GM12878 (cell line): ENCODE measurements around the gene HSPA1B. TPM values are rescaled to one million over a fixed set of nuclear protein-coding genes. Genes with fewer than 3 reads are reported as not detected.
"Not testable (repeated sequence)": the region's sequence is repeated elsewhere in the genome, so short reads cannot be mapped to it uniquely, and the experiment has no call there.

Source experiments
- ATAC-seq: fragments of 200-7000 bp; cut with Tn5 transposase; 3 replicates; pipeline ENCODE4 v1.9.1; 2020; ENCODE audit warnings: mild to moderate bottlenecking, moderate library complexity
- BruUV-seq: library from RNA; stranded (reverse); fragments of 400-500 nt; replicated peaks from 2 replicates; lab custom pipeline; 2021; lab: Mats Ljungman, UMichigan
- CTCF ChIA-PET: fragments of 300-600 bp; sonication (Branson Sonifier 250); formaldehyde crosslinking; extraction: SDS; loops from one replicate; lab custom pipeline; 2021; ENCODE audit warnings: inconsistent platforms; lab: Yijun Ruan, JAX
- POLR2A ChIA-PET: fragments of 350-600 bp; formaldehyde crosslinking; extraction: SDS; loops from one replicate; lab custom pipeline; 2021; ENCODE audit warnings: inconsistent platforms; lab: Charles Lee
- RAD21 ChIA-PET: fragments of 300-600 bp; sonication (Branson Sonifier 250); formaldehyde crosslinking; loops from one replicate; lab custom pipeline; 2023; ENCODE audit warnings: antibody characterized with exemption; ENCODE audit not compliant: unreplicated experiment; lab: Charles Lee
- SMC1A ChIA-PET: fragments of 300-600 bp; sonication (Branson Sonifier 250); formaldehyde crosslinking; loops from one replicate; lab custom pipeline; 2023; ENCODE audit not compliant: unreplicated experiment, uncharacterized antibody; lab: Charles Lee
- DNase-seq: peaks from one replicate; pipeline ENCODE4 v3.0.0-alpha.2; 2011; ENCODE audit warnings: low read depth, low spot score
- FAIRE-seq: peaks from 3 replicates; lab custom pipeline; 2011; peaks lifted over from hg19 to GRCh38; lab: Jason Lieb, UNC
- H2AFZ ChIP-seq: 2 replicates; pipeline ENCODE4 v1.6.0; 2011; ENCODE audit warnings: low read depth, low read length, control low read depth; ENCODE audit not compliant: control insufficient read depth
- H3K27ac ChIP-seq: 2 replicates; pipeline ENCODE4 v1.5.1; 2011; ENCODE audit warnings: control low read depth; ENCODE audit not compliant: control insufficient read depth, insufficient read depth
- H3K27me3 ChIP-seq, 2 experiments: replicated peaks in 1 of 2; 2 replicates each; pipeline versions ENCODE4 v1.6.0 to v1.6.1; 2011; ENCODE audit warnings: low read length in 1 of 2; ENCODE audit not compliant: control insufficient read depth in 2 of 2, insufficient read depth in 2 of 2
- H3K36me3 ChIP-seq, 2 experiments: 2 replicates each; pipeline ENCODE4 v1.5.1; 2011; ENCODE audit warnings: low read length in 1 of 2; ENCODE audit not compliant: control insufficient read depth in 2 of 2, insufficient read depth in 2 of 2
- H3K4me1 ChIP-seq: 2 replicates; pipeline ENCODE4 v1.6.1; 2011; ENCODE audit warnings: mild to moderate bottlenecking, low read length, moderate library complexity, mixed read lengths; ENCODE audit not compliant: control insufficient read depth, insufficient read depth
- H3K4me2 ChIP-seq: 2 replicates; pipeline ENCODE4 v1.6.0; 2011; ENCODE audit warnings: control low read depth; ENCODE audit not compliant: control insufficient read depth, insufficient read depth
- H3K4me3 ChIP-seq: fragments of 200-600 bp; sonication (generic); 2 replicates; pipeline ENCODE4 v1.5.1; 2016
- H3K79me2 ChIP-seq: 2 replicates; pipeline ENCODE4 v1.6.0; 2011; ENCODE audit warnings: low read length; ENCODE audit not compliant: control insufficient read depth, insufficient read depth
- H3K9ac ChIP-seq: 2 replicates; pipeline ENCODE4 v1.8.0; 2011; ENCODE audit warnings: low read length, control low read depth, mixed read lengths; ENCODE audit not compliant: control insufficient read depth, insufficient read depth
- H3K9me3 ChIP-seq: replicated peaks from 3 replicates; pipeline ENCODE4 v1.5.1; 2011; ENCODE audit warnings: mild to moderate bottlenecking, low read length; ENCODE audit not compliant: control insufficient read depth, insufficient read depth
- H4K20me1 ChIP-seq: 2 replicates; pipeline ENCODE4 v1.6.0; 2011; ENCODE audit not compliant: control insufficient read depth, insufficient read depth
- WGBS: methylation state at CpG from one replicate; pipeline ENCODE4 v1.1.6; 2016; ENCODE audit warnings: low lambda C conversion rate; ENCODE audit not compliant: insufficient replicate concordance, insufficient coverage; ENCODE audit errors: missing lambda C conversion rate; 5-methylcytosine and 5-hydroxymethylcytosine counted together
- in situ Hi-C: fragments of 300-500 bp; cut with MboI; formaldehyde crosslinking; loops from 9 replicates; pipeline ENCODE4 v1.14.3; 2018; ENCODE audit warnings: mixed read lengths
- intact Hi-C: fragments of 100-400 bp; cut with micrococcal nuclease; formaldehyde crosslinking; loops from one replicate; pipeline ENCODE4 v1.14.2; 2022; ENCODE audit not compliant: unreplicated experiment
- polyA plus RNA-seq, 11 experiments: library from polyadenylated mRNA; depleted of rRNA in 4 of 11; unstranded in 6 of 11; stranded (reverse) in 5 of 11; fragments of >200 nt; fragmentation: Nextera tagmentation in 4 of 11; fragmentation: Illumina TruSeq in 1 of 11; extraction: Ambion mirVana in 4 of 11; extraction: Trizol in 1 of 11; gene quantifications; 1 replicate in 1 of 11; 2 replicates in 10 of 11; pipeline versions ENCODE4 v1.2.1 to v1.2.3, GENCODE V29; 2011 to 2016; ENCODE audit warnings: inconsistent platforms in 2 of 11, missing spikeins in 2 of 11, low read depth in 1 of 11
- total RNA-seq, 4 experiments: library from RNA; depleted of rRNA in 3 of 4; stranded (reverse); fragments of >200 nt in 3 of 4; fragmentation: Illumina TruSeq in 1 of 4; extraction: Trizol in 1 of 4; gene quantifications; 2 replicates each; pipeline versions ENCODE4 v1.2.1 to v1.2.3, GENCODE V29; 2013 to 2021
- TF ChIP-seq, protein P1 (sequence below): fragments of 450-650 bp; IDR thresholded peaks from 2 replicates; pipeline ENCODE4 v1.6.1; 2016; ENCODE audit warnings: mild to moderate bottlenecking
- TF ChIP-seq, protein P2 (sequence below): fragments of 450-650 bp; formaldehyde crosslinking; IDR thresholded peaks from 2 replicates; pipeline ENCODE4 v1.5.0; 2022; ENCODE audit warnings: mild to moderate bottlenecking, missing genetic modification characterization
- TF ChIP-seq, protein P3 (sequence below): fragments of 450-650 bp; formaldehyde crosslinking; IDR thresholded peaks from 2 replicates; pipeline ENCODE4 v1.4.0; 2022; ENCODE audit warnings: mild to moderate bottlenecking, moderate library complexity

The HSPA1B gene
- total and polyA plus RNA-seq, 10 of the 15 experiments (the other 5 are each of a cell fraction or from before 2014, with no cell fraction given): 0.11 to 40.5 (median 12.8) TPM

DNA sequence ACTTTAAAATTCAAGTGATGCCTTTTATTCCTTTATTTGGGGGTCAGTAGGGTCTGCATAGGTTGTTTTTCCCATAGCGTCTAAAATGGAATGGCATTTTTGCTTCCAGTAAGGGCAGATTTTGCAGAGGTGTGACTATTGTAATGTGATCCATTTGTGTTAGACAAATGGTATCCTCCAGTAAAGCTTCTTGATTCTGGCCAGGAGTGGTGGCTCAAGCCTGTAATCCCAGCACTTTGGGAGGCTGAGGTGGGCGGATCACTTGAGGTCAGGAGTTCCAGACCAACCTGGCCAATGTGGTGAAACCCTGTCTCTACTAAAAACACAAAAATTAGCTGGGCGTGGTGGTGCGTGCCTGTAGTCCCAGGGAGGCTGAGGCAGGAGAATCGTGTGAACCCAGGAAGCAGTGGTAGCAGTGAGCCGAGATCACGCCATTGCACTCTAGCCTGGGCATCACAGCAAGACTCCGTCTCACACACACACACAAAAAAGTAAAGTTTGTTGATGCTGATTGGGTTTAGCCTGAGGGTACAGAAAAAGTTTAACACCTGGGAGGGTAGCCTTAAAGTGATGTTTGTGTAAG lies 9.5 kb upstream of the HSPA1B start:
- not testable (repeated sequence) for DNase-seq, H2AFZ ChIP-seq, ATAC-seq, H3K9me3 ChIP-seq, H3K9ac ChIP-seq, H3K79me2 ChIP-seq, H3K27ac ChIP-seq, H4K20me1 ChIP-seq, BruUV-seq, H3K27me3 ChIP-seq
- POLR2A ChIA-PET: interaction anchor here (0.6 to 11.3 kb wide), 3 partner anchors 11 to 611 kb away, joined by 4 to 158 read pairs (median 5); partner anchors contain the start of genes CLIC1, LSM2 and MSH5
- H3K4me1 ChIP-seq: peaks cover 19% of the 10 kb centered on the region
- RAD21 ChIA-PET: interaction anchor here (1.0 to 1.5 kb wide), 3 partner anchors 9 to 12 kb away, joined by 3 to 5 read pairs (median 3); partner anchors contain the start of gene LSM2
- peak overlapping the region; percentile 60 for H3K4me2 ChIP-seq
- TF ChIP-seq, protein P1, sequence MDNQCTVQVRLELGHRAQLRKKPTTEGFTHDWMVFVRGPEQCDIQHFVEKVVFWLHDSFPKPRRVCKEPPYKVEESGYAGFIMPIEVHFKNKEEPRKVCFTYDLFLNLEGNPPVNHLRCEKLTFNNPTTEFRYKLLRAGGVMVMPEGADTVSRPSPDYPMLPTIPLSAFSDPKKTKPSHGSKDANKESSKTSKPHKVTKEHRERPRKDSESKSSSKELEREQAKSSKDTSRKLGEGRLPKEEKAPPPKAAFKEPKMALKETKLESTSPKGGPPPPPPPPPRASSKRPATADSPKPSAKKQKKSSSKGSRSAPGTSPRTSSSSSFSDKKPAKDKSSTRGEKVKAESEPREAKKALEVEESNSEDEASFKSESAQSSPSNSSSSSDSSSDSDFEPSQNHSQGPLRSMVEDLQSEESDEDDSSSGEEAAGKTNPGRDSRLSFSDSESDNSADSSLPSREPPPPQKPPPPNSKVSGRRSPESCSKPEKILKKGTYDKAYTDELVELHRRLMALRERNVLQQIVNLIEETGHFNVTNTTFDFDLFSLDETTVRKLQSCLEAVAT: 0 out of 2 replicates have a peak, but pooled peaks have one; percentile 4
- TF ChIP-seq, protein P2, sequence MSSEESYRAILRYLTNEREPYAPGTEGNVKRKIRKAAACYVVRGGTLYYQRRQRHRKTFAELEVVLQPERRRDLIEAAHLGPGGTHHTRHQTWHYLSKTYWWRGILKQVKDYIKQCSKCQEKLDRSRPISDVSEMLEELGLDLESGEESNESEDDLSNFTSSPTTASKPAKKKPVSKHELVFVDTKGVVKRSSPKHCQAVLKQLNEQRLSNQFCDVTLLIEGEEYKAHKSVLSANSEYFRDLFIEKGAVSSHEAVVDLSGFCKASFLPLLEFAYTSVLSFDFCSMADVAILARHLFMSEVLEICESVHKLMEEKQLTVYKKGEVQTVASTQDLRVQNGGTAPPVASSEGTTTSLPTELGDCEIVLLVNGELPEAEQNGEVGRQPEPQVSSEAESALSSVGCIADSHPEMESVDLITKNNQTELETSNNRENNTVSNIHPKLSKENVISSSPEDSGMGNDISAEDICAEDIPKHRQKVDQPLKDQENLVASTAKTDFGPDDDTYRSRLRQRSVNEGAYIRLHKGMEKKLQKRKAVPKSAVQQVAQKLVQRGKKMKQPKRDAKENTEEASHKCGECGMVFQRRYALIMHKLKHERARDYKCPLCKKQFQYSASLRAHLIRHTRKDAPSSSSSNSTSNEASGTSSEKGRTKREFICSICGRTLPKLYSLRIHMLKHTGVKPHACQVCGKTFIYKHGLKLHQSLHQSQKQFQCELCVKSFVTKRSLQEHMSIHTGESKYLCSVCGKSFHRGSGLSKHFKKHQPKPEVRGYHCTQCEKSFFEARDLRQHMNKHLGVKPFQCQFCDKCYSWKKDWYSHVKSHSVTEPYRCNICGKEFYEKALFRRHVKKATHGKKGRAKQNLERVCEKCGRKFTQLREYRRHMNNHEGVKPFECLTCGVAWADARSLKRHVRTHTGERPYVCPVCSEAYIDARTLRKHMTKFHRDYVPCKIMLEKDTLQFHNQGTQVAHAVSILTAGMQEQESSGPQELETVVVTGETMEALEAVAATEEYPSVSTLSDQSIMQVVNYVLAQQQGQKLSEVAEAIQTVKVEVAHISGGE: 0 out of 2 replicates have a peak, but pooled peaks have one; percentile 29
- TF ChIP-seq, protein P3, sequence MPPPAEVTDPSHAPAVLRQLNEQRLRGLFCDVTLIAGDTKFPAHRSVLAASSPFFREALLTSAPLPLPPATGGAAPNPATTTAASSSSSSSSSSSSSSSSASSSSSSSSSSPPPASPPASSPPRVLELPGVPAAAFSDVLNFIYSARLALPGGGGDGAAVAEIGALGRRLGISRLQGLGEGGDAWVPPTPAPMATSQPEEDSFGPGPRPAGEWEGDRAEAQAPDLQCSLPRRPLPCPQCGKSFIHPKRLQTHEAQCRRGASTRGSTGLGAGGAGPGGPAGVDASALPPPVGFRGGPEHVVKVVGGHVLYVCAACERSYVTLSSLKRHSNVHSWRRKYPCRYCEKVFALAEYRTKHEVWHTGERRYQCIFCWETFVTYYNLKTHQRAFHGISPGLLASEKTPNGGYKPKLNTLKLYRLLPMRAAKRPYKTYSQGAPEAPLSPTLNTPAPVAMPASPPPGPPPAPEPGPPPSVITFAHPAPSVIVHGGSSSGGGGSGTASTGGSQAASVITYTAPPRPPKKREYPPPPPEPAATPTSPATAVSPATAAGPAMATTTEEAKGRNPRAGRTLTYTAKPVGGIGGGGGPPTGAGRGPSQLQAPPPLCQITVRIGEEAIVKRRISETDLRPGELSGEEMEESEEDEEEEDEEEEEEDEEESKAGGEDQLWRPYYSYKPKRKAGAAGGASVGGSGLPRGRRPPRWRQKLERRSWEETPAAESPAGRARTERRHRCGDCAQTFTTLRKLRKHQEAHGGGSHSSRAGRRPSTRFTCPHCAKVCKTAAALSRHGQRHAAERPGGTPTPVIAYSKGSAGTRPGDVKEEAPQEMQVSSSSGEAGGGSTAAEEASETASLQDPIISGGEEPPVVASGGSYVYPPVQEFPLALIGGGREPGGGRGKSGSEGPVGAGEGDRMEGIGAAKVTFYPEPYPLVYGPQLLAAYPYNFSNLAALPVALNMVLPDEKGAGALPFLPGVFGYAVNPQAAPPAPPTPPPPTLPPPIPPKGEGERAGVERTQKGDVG (CRISPR knock-in tag): peak; percentile 63; the same call in 1 of the 2 replicates
- TF ChIP-seq, all 136 proteins: peak for 3; not testable (repeated sequence) for 133
- FAIRE-seq, in situ Hi-C loops, H3K36me3 ChIP-seq, intact Hi-C loops: not testable (repeated sequence)
- 63% methylated on average over 8 of the region's 8 CpGs for WGBS
- CTCF ChIA-PET: interaction anchor here (1.4 to 1.9 kb wide), 2 partner anchors 27 to 88 kb away, joined by 5 to 6 read pairs; partner anchors contain the start of gene DDAH2
- peak overlapping the region; percentile 52; the same call in 1 of the 2 replicates for H3K4me3 ChIP-seq
- SMC1A ChIA-PET: interaction anchor here (1.0 to 1.5 kb wide), 4 partner anchors 12 to 44 kb away, joined by 3 to 9 read pairs (median 4); partner anchors contain the start of gene LSM2
